Stimulated activated naive CD8-positive, alpha-beta T cell treated with anti-CD3 and anti-CD28 coated beads, Interleukin-15, Interleukin-2, amounts not matched to agents 100 U/mL and 50 U/mL, for 24 hours (primary cell): ENCODE data around the gene GRK5.

Source experiments
- ATAC-seq: fragments of 150-1000 bp; cut with Tn5 transposase; one replicate; pipeline ENCODE4 v1.10.0; 2021
- DNase-seq: peaks from one replicate; pipeline ENCODE4 v3.0.0; 2021

GRK5 gene

GRCh38 chr10:119362122-119362521 is 154.8 kb downstream of the GRK5 start:
- DNase-seq, result no peak

DNA sequence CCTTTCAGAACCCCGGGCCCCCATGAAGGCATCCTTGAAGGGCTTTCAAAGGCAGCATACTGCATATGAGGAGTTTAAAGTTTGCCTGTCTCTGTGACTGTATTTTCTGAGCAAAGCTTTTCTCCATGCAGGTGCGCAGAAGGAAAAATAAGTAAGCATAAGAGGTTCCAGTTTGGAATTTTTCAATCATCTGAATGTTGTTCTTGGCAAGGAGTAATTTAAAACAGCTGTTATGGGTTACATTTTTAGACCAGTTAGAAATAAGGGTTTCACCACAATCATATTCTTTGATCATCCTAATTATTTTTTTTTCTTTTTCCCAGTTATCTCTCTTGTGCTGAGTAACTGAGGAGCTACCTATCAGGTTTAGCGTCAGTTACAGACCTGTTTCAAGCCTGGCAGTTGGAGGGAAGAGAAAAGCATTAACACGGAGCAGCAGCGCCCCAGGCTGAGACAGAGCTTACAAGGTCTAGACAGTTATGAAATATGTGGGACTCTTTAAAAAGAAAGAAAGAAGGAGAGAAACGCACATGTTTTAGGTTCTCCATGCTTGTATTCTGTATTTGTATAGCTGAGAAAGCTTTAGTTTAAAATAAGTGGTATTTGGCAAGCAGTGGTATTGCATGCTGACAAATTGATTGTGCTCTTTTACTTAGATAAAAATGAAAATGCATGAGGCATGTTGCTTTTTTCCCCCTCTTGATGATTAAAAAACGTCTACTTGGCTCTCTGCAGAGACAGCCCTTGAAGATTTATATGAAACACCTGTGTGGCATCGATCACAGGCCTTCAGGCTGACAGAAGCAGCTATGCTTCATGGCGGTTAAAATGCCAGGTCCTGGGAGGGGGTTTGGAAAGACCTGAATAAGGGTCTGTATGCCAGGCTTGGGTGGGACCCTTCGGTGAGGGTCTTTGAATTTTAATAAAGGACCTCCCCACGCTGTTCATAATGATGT is 157.6 kb downstream of the GRK5 start:
- DNase-seq, result no peak
- no peak for ATAC-seq

More at GRCh38 chr10:119362122-119362521, 154.8 kb downstream of the GRK5 start:
- ATAC-seq, result no peak

GRCh38 chr10:119365773-119366599 is 158.6 kb downstream of the GRK5 start:
- ATAC-seq, result no peak
- no peak for DNase-seq

DNA sequence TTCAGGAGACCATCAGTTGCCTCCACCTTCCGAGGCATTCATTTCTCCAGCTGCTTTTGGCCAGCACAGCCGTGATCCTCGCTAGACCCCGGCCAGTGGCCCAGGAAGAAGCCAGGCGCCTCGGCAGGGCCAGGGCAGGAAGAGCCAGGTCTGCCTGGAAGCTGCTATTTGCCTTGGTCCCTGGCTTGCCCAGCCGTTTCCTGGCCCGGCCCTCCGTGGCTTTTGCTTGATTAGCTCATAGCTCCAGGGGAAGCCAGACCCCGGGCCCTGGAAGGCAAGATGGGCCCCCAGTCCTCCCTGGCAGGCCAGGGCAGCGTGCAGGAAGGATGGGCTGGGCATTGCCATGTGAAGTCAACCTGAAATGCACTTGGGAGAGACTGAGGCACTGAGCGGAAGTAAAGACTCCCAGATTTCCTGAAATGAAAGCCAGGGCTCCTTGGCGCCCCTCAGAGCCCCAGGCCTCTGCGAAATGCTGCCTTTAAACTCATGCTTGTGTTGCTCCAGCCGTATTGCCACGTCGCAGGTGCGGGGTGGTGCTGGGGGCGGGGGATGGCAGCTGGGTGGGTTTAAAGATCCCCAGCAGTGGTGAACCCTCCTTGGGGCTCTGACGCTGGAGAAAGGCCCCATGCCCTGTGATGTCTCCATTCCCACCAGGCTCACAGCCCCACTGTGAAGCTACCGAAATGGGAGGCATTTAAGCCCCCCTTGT is 160.6 kb downstream of the GRK5 start:
- ATAC-seq, result no peak
- no peak for DNase-seq

GRCh38 chr10:119368581-119368980 is 161.2 kb downstream of the GRK5 start:
- no peak for DNase-seq
- no peak for ATAC-seq

DNA sequence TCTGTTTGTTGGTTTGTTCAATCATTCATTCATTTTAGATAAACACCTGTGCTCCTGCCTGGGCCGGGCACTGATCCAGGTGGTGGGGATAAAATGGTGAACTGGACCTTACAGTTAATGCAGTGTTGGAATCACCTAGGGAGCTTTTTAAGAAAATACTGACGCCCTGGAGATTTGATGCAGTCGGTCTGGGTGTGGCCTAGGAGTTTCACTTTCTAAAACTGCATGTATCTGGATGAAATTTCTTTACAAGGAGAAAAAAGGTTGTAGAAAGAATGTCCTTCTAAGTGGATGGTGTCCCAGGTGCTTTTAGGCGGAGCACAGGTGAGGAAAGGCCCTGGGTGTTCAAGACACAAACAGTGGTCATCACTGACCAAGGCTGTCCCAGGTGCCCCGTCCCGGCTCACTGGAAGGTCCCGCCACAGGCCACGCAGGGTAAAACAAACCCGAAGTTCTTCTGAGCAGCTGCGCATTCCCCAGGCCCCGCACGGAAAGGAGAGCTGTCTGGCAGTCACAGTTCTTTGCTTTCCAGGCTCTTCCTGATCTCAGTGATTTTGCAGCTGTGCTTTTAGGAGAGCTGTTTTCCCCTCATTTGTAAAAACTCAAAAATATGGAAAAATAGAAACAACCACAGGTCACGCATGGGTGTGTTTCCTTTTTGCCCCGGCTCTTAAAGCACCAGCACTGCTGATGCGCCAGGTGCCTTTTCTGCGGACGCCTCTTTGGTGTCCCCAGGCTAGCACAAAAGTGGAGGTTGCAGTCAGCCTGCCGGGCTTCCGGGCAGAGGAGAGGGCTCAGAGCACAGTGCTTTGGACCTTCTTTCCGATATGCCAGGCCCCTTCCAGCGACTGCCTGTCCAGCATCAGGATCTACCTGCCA is 161.9 kb downstream of the GRK5 start:
- DNase-seq, result no peak
- ATAC-seq, result no peak

DNA sequence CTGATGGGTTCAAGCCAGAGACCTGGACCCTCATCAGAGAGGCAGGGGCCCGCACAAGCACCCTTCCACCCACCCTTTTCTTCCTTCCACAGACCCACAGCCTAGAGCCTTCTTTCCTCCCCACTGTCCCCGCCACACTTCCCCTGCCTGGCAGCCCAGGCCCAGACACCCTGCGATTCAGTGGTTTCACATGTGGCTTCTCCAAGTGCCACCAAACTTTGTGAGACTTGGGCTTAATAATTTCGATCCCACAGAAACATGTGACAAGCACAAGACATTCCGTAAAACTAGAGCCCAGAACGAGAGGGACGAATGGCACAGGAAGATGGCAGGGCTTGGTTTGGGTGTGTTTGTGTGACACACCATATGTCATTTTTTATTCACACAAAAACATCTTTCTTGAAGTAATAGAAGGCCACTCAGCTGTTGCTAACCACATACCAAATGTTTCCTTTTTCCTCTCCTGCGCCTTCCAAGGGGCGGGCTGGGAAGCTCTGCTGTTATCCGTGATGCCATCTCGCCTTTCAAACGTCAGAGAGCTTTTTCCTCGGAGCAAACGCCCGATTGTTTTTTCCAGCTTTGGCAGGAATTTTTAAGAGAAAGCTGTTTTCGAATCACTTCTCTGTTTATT is 162.9 kb downstream of the GRK5 start:
- no peak for ATAC-seq
- DNase-seq, result no peak

DNA sequence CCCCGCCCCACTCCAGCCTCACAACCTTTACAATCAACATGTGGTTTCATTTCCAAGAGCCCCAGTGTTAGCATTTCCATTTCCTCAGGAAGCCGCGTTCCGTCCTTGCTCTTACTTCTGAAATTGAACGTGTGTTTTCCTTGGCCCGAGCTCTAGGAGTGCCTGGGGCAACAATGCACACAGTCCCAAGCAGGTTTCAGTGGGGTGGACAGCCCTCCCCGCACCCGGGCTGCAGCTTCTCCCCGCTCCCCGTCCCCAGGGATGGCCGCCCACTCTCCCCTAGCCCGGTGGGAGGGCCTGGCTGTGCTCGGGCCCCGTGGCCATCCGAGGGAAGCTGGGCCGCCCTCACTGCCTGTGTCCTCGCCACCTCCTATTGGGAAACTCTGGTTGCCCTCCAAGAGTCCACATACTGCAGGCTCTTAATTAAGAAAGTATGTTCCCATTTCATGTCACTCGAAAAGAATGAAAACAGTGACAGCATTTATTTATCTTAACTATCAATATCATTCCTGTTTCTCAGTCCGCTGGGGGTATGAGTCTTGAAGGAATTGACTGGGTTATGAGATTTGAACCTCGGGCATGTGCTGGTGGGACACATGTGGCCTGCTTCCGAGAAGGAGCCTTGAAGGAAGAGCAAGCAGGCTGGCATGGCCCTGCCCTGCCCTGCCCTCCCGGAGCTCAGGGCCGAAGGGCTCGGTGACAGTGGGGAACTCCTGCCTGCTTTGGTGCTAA is 163.8 kb downstream of the GRK5 start:
- DNase-seq (no peak), ATAC-seq (no peak)

DNA sequence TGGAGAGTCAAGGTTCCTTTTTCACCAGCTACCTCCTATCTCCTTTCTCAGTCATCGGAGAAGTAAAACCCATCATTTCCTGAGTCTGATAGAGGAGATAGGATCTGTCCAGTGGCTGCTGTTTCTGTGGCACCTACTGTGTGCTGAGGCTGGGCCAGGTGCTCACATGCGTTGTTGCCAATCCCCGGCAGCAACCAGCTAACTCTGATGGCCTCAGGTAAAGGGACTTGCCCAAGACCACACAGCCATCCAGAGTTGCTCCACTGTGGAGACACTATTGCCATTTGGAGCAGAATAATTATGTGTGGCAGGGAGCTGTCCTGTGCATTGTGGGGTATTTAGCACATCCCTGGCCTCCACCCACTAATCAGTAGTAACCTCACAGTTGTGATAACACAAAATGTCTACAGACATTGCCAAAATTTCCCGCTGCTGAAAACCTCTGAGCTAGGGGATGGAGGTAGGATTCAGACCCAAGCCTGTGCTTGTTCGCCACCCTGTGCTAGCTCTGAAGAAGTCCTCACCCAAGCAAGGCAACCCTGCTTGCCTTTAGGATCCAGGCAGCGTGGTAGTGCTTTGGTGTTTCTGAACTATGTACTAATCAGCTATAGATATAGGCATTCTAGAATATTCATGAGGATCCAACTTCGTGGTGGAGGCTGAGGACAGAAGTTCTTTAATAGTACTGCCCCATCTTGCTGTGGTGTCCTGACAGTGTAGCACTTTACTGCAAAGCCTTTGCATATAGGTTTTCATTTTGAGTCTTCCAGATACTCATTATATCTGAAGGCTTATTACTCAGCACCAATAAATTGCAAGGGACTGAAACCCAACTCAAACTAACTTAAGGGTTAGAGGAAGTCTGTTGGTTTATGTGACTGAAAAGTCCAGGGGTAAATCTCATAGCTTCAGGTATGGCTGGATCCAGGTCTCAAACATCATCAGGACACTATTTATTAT is 164.6 kb downstream of the GRK5 start:
- DNase-seq, result no peak
- no peak for ATAC-seq

DNA sequence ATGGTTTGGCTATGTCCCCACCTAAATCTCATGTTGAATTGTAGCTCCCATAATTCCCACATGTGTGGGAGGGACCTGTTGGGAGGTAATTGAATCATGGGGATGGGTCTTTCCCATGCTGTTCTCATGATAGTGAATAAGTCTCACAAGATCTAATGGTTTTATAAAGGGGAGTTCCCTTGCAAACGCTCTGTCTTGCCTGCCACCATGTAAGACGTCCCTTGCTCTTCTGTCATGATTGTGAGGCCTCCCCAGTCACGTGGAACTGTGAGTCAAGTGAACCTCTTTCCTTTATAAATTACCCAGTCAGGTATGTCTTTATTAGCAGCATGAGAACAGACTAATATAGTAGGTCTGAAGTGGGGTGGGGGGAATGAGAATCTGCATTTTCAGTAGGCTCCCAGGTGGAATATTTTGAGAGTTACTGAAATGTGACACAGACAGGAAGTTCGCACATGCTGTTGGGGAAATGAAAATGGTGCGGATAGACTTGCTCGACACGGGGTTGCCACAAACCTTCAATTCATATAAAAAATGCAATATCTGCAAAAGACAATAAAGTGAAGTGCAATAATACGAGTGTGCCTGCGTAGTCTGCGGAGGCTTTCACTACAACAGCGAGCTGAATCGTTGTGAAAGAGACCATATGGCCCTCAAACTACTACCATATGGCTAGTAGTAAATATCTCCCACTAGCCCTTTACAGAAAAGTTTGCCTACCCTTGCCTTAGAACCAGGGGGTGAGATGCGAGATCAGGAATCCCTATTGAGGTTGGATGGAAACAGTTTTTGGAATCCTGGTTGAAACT is 166.1 kb downstream of the GRK5 start:
- DNase-seq (no peak), ATAC-seq (no peak)

DNA sequence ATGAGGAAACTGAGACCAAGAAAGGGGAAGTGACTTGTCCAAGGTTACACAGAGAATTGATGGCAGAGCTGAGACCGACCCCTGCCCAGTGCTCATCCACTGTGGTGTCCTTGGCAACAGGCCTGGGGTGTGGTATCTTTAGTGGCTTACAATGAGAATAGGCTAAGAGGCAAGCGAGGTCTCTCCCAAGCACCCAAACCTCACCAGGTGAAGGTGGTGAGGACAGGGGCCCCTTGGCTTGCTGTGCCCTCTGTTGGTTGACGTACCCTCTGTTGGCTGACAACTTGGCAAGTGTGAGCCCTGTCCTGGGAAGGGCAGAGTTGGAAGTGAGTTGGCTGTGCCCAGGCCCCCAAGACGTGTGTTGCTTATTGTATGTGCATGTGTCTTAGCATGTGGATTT is 166.9 kb downstream of the GRK5 start:
- no peak for DNase-seq
- no peak for ATAC-seq

DNA sequence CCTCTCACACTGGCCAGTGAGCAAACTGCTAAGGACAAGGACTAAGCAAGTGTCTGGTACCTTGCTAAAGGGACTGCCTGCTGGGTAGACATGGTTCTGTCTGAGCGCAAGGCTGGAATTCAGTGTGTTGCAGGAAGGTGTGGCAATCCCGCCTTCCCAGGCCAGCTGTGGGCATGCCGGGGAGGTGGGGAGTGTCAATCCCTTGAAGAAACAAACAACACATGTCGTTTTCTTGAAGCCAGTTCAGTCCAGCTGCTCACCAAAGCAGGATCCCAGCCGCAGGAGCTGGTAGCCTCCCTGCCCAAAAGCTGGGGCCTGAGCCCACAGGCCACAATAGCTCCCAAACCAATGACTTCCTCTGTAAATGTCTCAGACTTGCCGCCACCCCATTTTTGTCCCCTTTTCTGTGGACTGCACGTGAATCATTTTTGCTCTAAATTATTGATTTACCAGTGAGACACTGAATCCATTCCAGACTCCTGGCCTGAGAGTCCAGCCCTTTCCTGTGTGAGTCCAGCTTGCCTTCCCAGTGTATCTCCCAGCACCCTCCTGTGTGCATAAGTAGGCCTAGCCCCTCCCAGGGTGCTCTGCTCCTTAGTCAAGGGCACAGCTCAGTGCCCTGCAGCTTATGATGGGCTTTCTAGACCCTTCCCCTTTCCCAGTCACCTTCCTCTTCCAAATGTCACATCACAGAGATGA is 168.4 kb downstream of the GRK5 start:
- DNase-seq (no peak), ATAC-seq (no peak)

DNA sequence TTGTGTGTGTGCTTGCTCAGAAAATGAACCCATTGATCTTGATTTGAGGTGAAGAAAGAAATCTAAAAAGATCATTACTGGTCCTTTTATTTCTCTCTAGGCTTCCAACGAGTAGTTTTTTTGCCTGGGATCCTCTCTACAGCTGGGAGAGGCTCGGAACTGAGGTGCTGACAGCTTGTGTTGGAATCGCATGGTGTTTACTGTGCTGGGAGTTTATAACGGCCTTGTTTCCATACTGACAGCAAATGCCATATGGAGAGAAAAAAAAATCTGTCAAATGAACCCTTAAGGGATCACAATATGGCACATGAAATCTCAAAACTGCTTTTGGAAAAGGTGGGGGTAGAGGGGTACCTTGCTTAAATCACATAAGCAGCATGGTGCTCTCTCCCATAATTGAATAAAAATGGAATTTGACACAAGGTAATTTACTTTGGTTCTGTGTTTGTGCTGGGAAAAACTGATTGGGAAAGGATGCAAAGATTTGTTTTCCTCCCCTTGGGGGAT is 170.1 kb downstream of the GRK5 start:
- no peak for DNase-seq
- ATAC-seq, result no peak

- no peak for ATAC-seq
- no peak for DNase-seq
Measured at GRCh38 chr10:119377958-119378736, 170.8 kb downstream of the GRK5 start.

GRCh38 chr10:119378737-119379067 is 171.3 kb downstream of the GRK5 start:
- ATAC-seq (no peak), DNase-seq (no peak)

- DNase-seq (no peak), ATAC-seq (no peak)
Measured at GRCh38 chr10:119379466-119380071, 172.2 kb downstream of the GRK5 start.
